BE2C (cell line): ENCODE measurements around the gene TMEM213. TPM values are rescaled to one million over a fixed set of nuclear protein-coding genes. Genes with fewer than 3 reads are reported as not detected.

Experiments used
- DNase-seq: peaks from one replicate; pipeline ENCODE4 v3.0.0-alpha.2; 2020
- H3K27me3 ChIP-seq: fragments of 250-450 bp; sonication (Bioruptor Pico); 2 replicates; pipeline ENCODE4 v1.5.1; 2020; ENCODE audit warnings: mild to moderate bottlenecking
- H3K36me3 ChIP-seq: fragments of 250-450 bp; sonication (Bioruptor Pico); 2 replicates; pipeline ENCODE4 v1.5.1; 2020; ENCODE audit warnings: mild to moderate bottlenecking
- H3K4me1 ChIP-seq: fragments of 250-450 bp; sonication (Bioruptor Pico); 2 replicates; pipeline ENCODE4 v1.5.1; 2020
- H3K4me3 ChIP-seq: 2 replicates; pipeline ENCODE4 v1.5.1; 2011; ENCODE audit warnings: low read depth, low read length
- H3K9me3 ChIP-seq: fragments of 250-450 bp; sonication (Bioruptor Pico); 2 replicates; pipeline ENCODE4 v1.5.1; 2020
- polyA plus RNA-seq: library from polyadenylated mRNA; unstranded; fragments of >200 nt; gene quantifications from one replicate; pipeline ENCODE4 v1.2.1, GENCODE V29; 2012; ENCODE audit warnings: low read depth, missing spikeins; ENCODE audit not compliant: insufficient read length, insufficient read depth
- TF ChIP-seq, protein P1 (sequence below): IDR thresholded peaks from 2 replicates; pipeline ENCODE4 v1.5.1; 2012; ENCODE audit warnings: mild to moderate bottlenecking, low read depth, low read length

TMEM213 gene
- polyA plus RNA-seq, result not detected

DNA sequence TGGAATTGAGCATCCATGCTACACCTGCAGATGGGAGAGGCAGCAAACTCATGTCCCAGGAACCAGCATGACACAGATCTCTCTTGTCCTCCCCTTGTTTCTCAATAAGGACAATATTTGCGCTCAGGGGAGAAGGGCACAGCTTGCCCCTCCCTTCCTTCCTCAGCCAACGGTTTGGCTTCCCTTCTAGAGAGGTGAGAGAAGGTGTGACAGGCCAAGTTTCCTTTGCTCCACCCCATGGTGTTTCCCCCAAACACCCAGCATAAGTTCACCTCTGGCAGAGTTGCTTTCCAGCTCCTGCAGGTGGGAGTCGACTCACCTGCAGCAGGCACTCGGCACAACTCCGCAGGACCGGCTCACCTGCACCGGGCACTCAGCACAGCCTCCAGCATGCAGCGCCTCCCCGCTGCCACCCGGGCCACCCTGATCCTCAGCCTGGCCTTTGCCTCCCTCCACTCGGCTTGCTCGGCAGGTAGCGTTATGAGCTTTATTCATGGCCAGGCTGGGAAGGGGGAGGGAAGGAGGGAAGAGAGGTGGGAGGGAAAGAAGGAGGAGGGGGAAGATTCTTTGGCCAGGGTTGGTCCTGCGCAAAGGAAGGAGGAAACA lies at the start of gene TMEM213, which contains the start of gene ATP6V0A4:
TSS of gene TMEM213 (plus strand) at position 280 of the 606 bp plus-strand sequence. CDS start at position 391, 111 bp downstream.
TSS of gene ATP6V0A4 (minus strand) at position 482 of the 606 bp plus-strand sequence. CDS start 26,949 bp downstream, outside the sequence.
- no peak for DNase-seq
- H3K4me1 ChIP-seq, result no peaks in the 10 kb centered on the region

DNA sequence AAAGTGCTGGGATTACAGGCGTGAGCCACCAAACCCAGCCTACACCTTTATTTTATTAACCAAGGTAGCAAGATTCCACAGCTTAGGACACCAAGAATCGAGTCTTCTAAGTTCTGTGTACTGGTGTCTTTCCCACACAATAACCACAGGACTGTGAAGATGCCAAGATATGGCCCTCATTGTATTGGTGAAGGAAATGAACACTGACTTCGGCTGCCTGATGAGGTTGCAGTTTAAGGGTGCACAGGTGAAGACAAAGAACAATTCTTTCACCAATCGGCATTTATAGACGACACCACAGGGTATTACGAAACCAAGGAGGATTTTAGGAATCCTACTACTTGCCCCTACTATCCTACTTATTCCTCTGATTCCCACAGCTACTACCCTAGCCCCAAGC lies 49.1 kb upstream of the TMEM213 start:
- DNase-seq, result no peak
- TF ChIP-seq, protein P1, sequence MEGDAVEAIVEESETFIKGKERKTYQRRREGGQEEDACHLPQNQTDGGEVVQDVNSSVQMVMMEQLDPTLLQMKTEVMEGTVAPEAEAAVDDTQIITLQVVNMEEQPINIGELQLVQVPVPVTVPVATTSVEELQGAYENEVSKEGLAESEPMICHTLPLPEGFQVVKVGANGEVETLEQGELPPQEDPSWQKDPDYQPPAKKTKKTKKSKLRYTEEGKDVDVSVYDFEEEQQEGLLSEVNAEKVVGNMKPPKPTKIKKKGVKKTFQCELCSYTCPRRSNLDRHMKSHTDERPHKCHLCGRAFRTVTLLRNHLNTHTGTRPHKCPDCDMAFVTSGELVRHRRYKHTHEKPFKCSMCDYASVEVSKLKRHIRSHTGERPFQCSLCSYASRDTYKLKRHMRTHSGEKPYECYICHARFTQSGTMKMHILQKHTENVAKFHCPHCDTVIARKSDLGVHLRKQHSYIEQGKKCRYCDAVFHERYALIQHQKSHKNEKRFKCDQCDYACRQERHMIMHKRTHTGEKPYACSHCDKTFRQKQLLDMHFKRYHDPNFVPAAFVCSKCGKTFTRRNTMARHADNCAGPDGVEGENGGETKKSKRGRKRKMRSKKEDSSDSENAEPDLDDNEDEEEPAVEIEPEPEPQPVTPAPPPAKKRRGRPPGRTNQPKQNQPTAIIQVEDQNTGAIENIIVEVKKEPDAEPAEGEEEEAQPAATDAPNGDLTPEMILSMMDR, result no peak
- no peaks in the 10 kb centered on the region for H3K9me3 ChIP-seq
- no peaks in the 10 kb centered on the region for H3K36me3 ChIP-seq
- peaks cover 8% of the 10 kb centered on the region for H3K4me1 ChIP-seq
- H3K27me3 ChIP-seq, result no peaks in the 10 kb centered on the region
- no peak overlapping the region for H3K4me3 ChIP-seq

More for the DNA sequence above, at the start of gene TMEM213, which contains the start of gene ATP6V0A4:
- Histone ChIP-seq H3K9me3 (no peaks in the 10 kb centered on the region), H3K36me3 (no peaks in the 10 kb centered on the region), H3K4me3 (no peak within 1 kb of the TSS), H3K27me3 (no peaks in the 10 kb centered on the region)
- TF ChIP-seq, protein P1, result no peak

DNA sequence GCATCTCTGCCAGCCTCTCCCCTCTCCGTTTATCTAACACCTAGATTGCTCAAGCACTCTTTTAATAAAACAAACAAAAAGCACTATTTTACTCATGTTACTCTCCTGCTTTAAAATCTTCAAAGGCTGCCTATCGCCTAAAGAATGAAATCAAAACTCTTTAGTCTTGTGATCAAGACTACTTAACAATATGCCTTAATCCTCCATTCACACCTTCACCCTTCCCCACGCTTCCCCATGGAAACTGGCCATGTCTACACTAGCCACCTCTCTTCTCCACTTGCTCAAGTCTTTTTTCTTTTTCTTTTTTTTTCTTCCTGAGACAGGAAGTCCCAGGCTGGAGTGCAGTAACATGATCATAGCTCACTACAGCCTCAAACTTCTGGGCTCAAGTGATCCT lies 47.8 kb upstream of the TMEM213 start:
- DNase-seq, result no peak
- TF ChIP-seq, protein P1, result no peak
- Histone ChIP-seq H3K9me3 (no peaks in the 10 kb centered on the region), H3K4me1 (peaks cover 9% of the 10 kb centered on the region), H3K36me3 (no peaks in the 10 kb centered on the region), H3K27me3 (no peaks in the 10 kb centered on the region), H3K4me3 (no peak overlapping the region)

- no peak overlapping the region for H3K4me3 ChIP-seq
- no peaks in the 10 kb centered on the region for H3K9me3 ChIP-seq
- H3K27me3 ChIP-seq, result no peaks in the 10 kb centered on the region
- DNase-seq, result no peak
- no peaks in the 10 kb centered on the region for H3K36me3 ChIP-seq
- peaks cover 14% of the 10 kb centered on the region for H3K4me1 ChIP-seq
- TF ChIP-seq, protein P1, result no peak
Measured at GRCh38 chr7:138750473-138750872, 47.3 kb upstream of the TMEM213 start.

- H3K4me3 ChIP-seq, result no peak overlapping the region
- H3K27me3 ChIP-seq, result no peaks in the 10 kb centered on the region
- TF ChIP-seq, protein P1, result no peak
- peaks cover 19% of the 10 kb centered on the region for H3K4me1 ChIP-seq
- no peaks in the 10 kb centered on the region for H3K9me3 ChIP-seq
- no peaks in the 10 kb centered on the region for H3K36me3 ChIP-seq
- no peak for DNase-seq
Measured at GRCh38 chr7:138750901-138751464, 46.8 kb upstream of the TMEM213 start.
